Trophoblast cell (in vitro differentiated cells and primary cell): Measurements from ENCODE around the gene CARD9.
A peak's percentile ranks its signal among the peaks of the same experiment; 100 is the strongest.

Experiments used
- DNase-seq, 2 donors: peaks; one replicate each; pipeline ENCODE4 v3.0.0-alpha.2; 2016
- H2AFZ ChIP-seq: 2 replicates; pipeline ENCODE4 v1.6.1; 2013; ENCODE audit warnings: low read length, moderate library complexity, mild to moderate bottlenecking; ENCODE audit not compliant: insufficient read depth, poor library complexity
- H2AK5ac ChIP-seq: 2 replicates; pipeline ENCODE4 v1.6.1; 2013; ENCODE audit warnings: mild to moderate bottlenecking, low read length
- H2BK120ac ChIP-seq: 2 replicates; pipeline ENCODE4 v1.6.1; 2013; ENCODE audit warnings: low read length, mild to moderate bottlenecking, moderate library complexity; ENCODE audit not compliant: insufficient read depth, poor library complexity
- H2BK12ac ChIP-seq: 2 replicates; pipeline ENCODE4 v1.6.1; 2013; ENCODE audit warnings: mild to moderate bottlenecking, low read length, moderate library complexity
- H2BK5ac ChIP-seq: 2 replicates; pipeline ENCODE4 v1.6.1; 2013; ENCODE audit warnings: low read length, low read depth, moderate library complexity, mild to moderate bottlenecking; ENCODE audit not compliant: poor library complexity
- H3K14ac ChIP-seq: 2 replicates; pipeline ENCODE4 v1.6.1; 2013; ENCODE audit warnings: mild to moderate bottlenecking, low read length
- H3K18ac ChIP-seq: 2 replicates; pipeline ENCODE4 v1.6.1; 2013; ENCODE audit warnings: mild to moderate bottlenecking, low read length
- H3K23ac ChIP-seq: 2 replicates; pipeline ENCODE4 v1.6.1; 2013; ENCODE audit warnings: low read length
- H3K27ac ChIP-seq: 2 replicates; pipeline ENCODE4 v1.5.1; 2013; ENCODE audit warnings: low read depth, mild to moderate bottlenecking, inconsistent platforms, low read length, moderate library complexity
- H3K27me3 ChIP-seq: 2 replicates; pipeline ENCODE4 v1.6.1; 2013; ENCODE audit warnings: inconsistent platforms, mild to moderate bottlenecking, low read length, moderate library complexity; ENCODE audit not compliant: insufficient read depth
- H3K36me3 ChIP-seq, 2 experiments: 1 replicate in 1 of 2; 2 replicates in 1 of 2; pipeline ENCODE4 v1.6.1; 2013; ENCODE audit warnings: low read length in 2 of 2, mild to moderate bottlenecking in 2 of 2, moderate library complexity in 1 of 2; ENCODE audit not compliant: insufficient read depth in 2 of 2, control insufficient read depth in 1 of 2
- H3K4ac ChIP-seq: 2 replicates; pipeline ENCODE4 v1.6.1; 2013; ENCODE audit warnings: low read depth, mild to moderate bottlenecking, low read length, moderate library complexity
- H3K4me1 ChIP-seq, 2 experiments: 1 replicate in 1 of 2; 2 replicates in 1 of 2; pipeline ENCODE4 v1.6.1; 2013; ENCODE audit warnings: low read length in 2 of 2, mild to moderate bottlenecking in 2 of 2, moderate library complexity in 1 of 2; ENCODE audit not compliant: insufficient read depth in 2 of 2, control insufficient read depth in 1 of 2
- H3K4me2 ChIP-seq: 2 replicates; pipeline ENCODE4 v1.6.1; 2013; ENCODE audit warnings: inconsistent platforms, mild to moderate bottlenecking, low read length, moderate library complexity
- H3K4me3 ChIP-seq: 2 replicates; pipeline ENCODE4 v1.5.1; 2013; ENCODE audit warnings: mild to moderate bottlenecking, low read depth, low read length, inconsistent platforms
- H3K79me1 ChIP-seq: one replicate; pipeline ENCODE4 v1.6.1; 2013; ENCODE audit warnings: low read length
- H3K79me2 ChIP-seq: 2 replicates; pipeline ENCODE4 v1.6.1; 2013; ENCODE audit warnings: low read length, mild to moderate bottlenecking; ENCODE audit not compliant: control insufficient read depth, insufficient read depth, poor library complexity
- H3K9ac ChIP-seq: 2 replicates; pipeline ENCODE4 v1.6.1; 2013; ENCODE audit warnings: mild to moderate bottlenecking, low read length
- H3K9me3 ChIP-seq: 2 replicates; pipeline ENCODE4 v1.6.1; 2013; ENCODE audit warnings: low read depth, mild to moderate bottlenecking, control low read depth, inconsistent platforms, low read length; ENCODE audit not compliant: insufficient read depth
- H4K12ac ChIP-seq: 2 replicates; pipeline ENCODE4 v1.6.1; 2013; ENCODE audit warnings: low read depth, mild to moderate bottlenecking, low read length, moderate library complexity
- H4K8ac ChIP-seq: 2 replicates; pipeline ENCODE4 v1.6.1; 2013; ENCODE audit warnings: low read depth, mild to moderate bottlenecking, low read length, moderate library complexity
- H4K91ac ChIP-seq: one replicate; pipeline ENCODE4 v1.6.1; 2013; ENCODE audit warnings: low read depth, mild to moderate bottlenecking, low read length, moderate library complexity
- WGBS: extraction: QIAGEN DNeasy Blood & Tissue Kit; methylation state at CpG from one replicate; pipeline ENCODE4 v1.1.7; 2013; ENCODE audit warnings: missing lambda C conversion rate; ENCODE audit not compliant: insufficient read length, insufficient coverage; ENCODE audit errors: extremely low coverage; 5-methylcytosine and 5-hydroxymethylcytosine counted together

CARD9 gene

DNA sequence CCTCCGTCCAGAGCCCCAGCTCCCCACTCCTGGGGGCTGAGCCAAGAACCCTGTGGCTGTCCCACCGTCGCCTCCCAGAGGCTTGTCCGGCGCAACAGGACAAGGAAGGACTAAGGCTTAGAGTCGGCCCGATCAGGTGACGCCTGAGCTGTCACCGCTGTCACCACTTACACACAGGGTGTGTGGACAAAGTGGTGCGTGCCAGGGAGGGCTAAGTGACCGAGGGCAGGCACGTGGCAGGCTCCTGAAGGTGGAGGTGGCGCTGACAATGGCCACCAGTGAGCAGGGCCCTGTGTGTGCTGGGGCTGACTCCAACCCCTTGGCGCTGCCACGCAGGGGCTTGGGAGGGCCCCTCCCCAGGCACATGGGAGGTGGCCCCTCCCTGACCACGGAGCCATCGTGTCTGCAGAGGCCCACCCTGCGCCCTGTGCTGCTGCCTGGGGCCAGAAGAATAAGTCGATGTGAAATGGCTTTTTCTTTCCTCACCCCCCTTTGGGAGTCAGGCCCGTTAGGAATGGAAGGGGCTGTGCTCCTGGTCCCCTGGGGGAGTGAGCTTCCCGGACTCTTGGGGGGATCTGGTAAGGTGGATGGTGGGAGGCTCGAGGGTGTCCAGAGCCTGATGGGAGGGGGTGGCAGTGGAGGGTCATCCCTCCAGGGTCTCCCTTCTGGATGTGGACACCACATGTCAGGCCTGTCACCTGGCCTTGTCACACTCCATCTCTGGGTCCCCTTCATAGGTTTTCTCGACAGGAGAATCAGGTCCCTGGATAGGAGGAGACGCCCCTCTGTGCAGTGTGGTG is 48.8 kb downstream of the CARD9 start:
- no peak overlapping the region for H2BK5ac ChIP-seq
- no peak overlapping the region for H3K4me3 ChIP-seq
- no peak for DNase-seq
- peaks cover 17% of the 10 kb centered on the region for H3K79me1 ChIP-seq
- H3K79me2 ChIP-seq = peaks cover 8% of the 10 kb centered on the region
- no CpG with 5 or more reads among the region's 24 CpGs for WGBS
- H4K12ac ChIP-seq = no peak overlapping the region
- H2AK5ac ChIP-seq = no peak overlapping the region
- H3K27ac ChIP-seq = no peak overlapping the region
- H3K9me3 ChIP-seq = peaks cover 2% of the 10 kb centered on the region
- H3K4me1 ChIP-seq = peaks cover 22 to 28% of the 10 kb centered on the region in 2 experiments
- no peak overlapping the region for H4K91ac ChIP-seq
- H2BK120ac ChIP-seq = no peak overlapping the region
- H3K23ac ChIP-seq = no peak overlapping the region
- no peak overlapping the region for H3K4ac ChIP-seq
- no peak overlapping the region for H2BK12ac ChIP-seq
- no peak overlapping the region for H3K14ac ChIP-seq
- H2AFZ ChIP-seq = no peak overlapping the region
- no peaks in the 10 kb centered on the region for H3K36me3 ChIP-seq
- no peak overlapping the region for H3K4me2 ChIP-seq
- H3K9ac ChIP-seq = no peak overlapping the region
- no peak overlapping the region for H3K18ac ChIP-seq
- H4K8ac ChIP-seq = no peak overlapping the region
- no peaks in the 10 kb centered on the region for H3K27me3 ChIP-seq

DNA sequence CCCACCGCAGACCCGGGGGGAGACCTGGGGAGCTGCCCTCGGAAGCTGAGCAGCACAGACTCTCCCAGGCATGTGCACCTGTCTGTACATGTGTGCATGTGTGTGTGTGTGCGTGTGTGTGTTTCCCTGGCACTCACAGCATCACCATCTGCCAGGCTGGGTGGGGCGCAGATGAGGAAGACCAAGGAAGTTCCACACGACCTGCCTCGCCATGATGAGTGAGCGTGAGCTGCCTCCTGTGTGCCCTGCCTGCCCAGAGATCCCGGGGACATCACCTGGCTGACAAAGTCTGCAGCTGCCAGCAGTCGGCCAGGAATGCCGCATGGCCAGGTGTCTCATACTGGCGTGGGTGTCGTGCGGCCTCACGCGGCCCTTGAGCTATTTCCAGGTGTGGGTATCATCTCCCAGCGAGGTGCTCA is 50.1 kb downstream of the CARD9 start:
- DNase-seq = peak; percentile 57 to 76
- WGBS = no CpG with 5 or more reads among the region's 17 CpGs
- Histone ChIP-seq H3K27ac (no peak overlapping the region), H3K4me1 (peaks cover 18 to 19% of the 10 kb centered on the region in 2 experiments), H2AFZ (no peak overlapping the region), H2AK5ac (no peak overlapping the region), H4K8ac (no peak overlapping the region), H3K27me3 (no peaks in the 10 kb centered on the region), H3K4me3 (no peak overlapping the region), H4K12ac (no peak overlapping the region), H2BK12ac (no peak overlapping the region), H4K91ac (no peak overlapping the region), H3K23ac (no peak overlapping the region), H3K36me3 (no peaks in the 10 kb centered on the region), H3K9ac (no peak overlapping the region), H3K79me1 (peaks cover 17% of the 10 kb centered on the region), H3K14ac (no peak overlapping the region), H3K4ac (no peak overlapping the region), H3K4me2 (no peak overlapping the region), H2BK120ac (no peak overlapping the region), H3K79me2 (peaks cover 8% of the 10 kb centered on the region), H2BK5ac (no peak overlapping the region), H3K9me3 (peaks cover 2% of the 10 kb centered on the region), H3K18ac (no peak overlapping the region)

DNA sequence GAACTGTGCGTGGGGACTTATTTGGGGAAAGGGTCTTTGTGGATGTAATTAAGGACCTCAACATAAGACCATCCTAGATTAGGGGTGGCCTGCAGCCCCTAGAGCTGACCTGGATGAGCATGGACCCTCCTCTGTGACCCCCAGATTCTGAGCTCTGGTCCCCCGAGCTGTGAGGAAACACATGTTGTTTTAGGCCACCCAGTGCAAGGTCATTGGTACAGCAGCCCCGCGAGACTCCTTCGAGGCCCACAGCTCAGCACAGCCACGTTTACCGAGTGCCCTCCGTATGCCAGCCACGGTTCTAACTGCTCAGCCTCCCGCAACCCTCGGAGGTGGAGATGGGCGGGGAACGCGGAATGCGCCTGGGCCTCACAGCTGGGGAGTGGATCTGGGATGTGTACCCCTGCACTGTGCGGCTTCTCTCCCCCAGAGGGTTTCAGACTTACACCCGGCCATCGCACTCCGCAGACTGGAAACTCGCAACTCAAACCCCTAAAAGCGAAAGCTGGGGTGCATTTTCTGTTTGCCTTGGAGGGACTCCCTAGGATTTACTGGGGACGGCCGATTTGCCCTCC is 50.6 kb downstream of the CARD9 start:
- no CpG with 5 or more reads among the region's 23 CpGs for WGBS
- H3K9ac ChIP-seq = no peak overlapping the region
- peaks cover 13 to 14% of the 10 kb centered on the region in 2 experiments for H3K4me1 ChIP-seq
- no peak overlapping the region for H4K91ac ChIP-seq
- peaks cover 4% of the 10 kb centered on the region for H3K79me2 ChIP-seq
- no peak overlapping the region for H2BK120ac ChIP-seq
- H2AK5ac ChIP-seq = no peak overlapping the region
- no peak overlapping the region for H2BK5ac ChIP-seq
- H3K27ac ChIP-seq = no peak overlapping the region
- no peaks in the 10 kb centered on the region for H3K27me3 ChIP-seq
- no peak overlapping the region for H3K23ac ChIP-seq
- H3K18ac ChIP-seq = no peak overlapping the region
- H2AFZ ChIP-seq = no peak overlapping the region
- H3K79me1 ChIP-seq = peaks cover 14% of the 10 kb centered on the region
- H3K14ac ChIP-seq = no peak overlapping the region
- no peak overlapping the region for H4K8ac ChIP-seq
- no peak overlapping the region for H3K4me2 ChIP-seq
- H3K4ac ChIP-seq = no peak overlapping the region
- no peak for DNase-seq
- H2BK12ac ChIP-seq = no peak overlapping the region
- H3K9me3 ChIP-seq = peaks cover 2% of the 10 kb centered on the region
- no peaks in the 10 kb centered on the region for H3K36me3 ChIP-seq
- no peak overlapping the region for H4K12ac ChIP-seq
- no peak overlapping the region for H3K4me3 ChIP-seq

DNA sequence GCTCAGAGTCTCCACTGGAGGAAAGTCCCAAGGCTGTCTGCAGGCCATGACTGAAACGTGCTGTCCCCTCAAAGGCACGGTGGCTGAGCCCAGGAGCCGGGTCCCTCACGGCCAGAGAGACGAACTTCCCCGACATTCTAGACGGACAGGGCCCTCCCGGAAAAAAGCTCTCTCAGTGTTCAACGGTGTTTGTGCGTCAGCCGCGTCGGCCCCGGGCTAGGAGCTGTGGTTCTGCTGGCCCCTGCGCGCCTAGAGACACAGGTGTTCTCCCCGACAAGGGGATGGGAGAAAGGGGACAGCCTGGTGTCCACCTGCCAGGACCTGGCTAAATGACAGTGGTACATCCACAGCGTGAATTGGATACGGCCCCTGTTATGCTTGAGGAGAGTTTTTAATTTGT is 51.9 kb downstream of the CARD9 start:
- peaks cover 3% of the 10 kb centered on the region for H3K9me3 ChIP-seq
- H3K36me3 ChIP-seq = no peaks in the 10 kb centered on the region
- H3K18ac ChIP-seq = no peak overlapping the region
- H2BK120ac ChIP-seq = no peak overlapping the region
- no peak overlapping the region for H2AFZ ChIP-seq
- H4K8ac ChIP-seq = no peak overlapping the region
- peaks cover 5% of the 10 kb centered on the region for H3K79me1 ChIP-seq
- no peak overlapping the region for H3K14ac ChIP-seq
- no peak overlapping the region for H3K4ac ChIP-seq
- no peak overlapping the region for H2BK5ac ChIP-seq
- peak overlapping the region; percentile 15 for H2BK12ac ChIP-seq
- H3K27ac ChIP-seq = no peak overlapping the region
- H3K4me2 ChIP-seq = no peak overlapping the region
- no CpG with 5 or more reads among the region's 19 CpGs for WGBS
- no peak overlapping the region for H3K9ac ChIP-seq
- peaks cover 7 to 8% of the 10 kb centered on the region in 2 experiments for H3K4me1 ChIP-seq
- no peak for DNase-seq
- H2AK5ac ChIP-seq = no peak overlapping the region
- H3K79me2 ChIP-seq = peaks cover 2% of the 10 kb centered on the region
- H3K27me3 ChIP-seq = no peaks in the 10 kb centered on the region
- no peak overlapping the region for H3K23ac ChIP-seq
- no peak overlapping the region for H3K4me3 ChIP-seq
- H4K12ac ChIP-seq = no peak overlapping the region
- no peak overlapping the region for H4K91ac ChIP-seq
